Gastrocnemius medialis (tissue), 4 donors: Measurements from ENCODE around the gene SPEM1.

Experiments used
- POLR2A ChIP-seq, 2 donors: fragments of 450-650 bp; IDR thresholded peaks; one replicate each; pipeline ENCODE4 v1.6.1; 2017; ENCODE audit warnings: antibody characterized with exemption in 2 of 2, mild to moderate bottlenecking in 2 of 2, moderate library complexity in 2 of 2
- TF ChIP-seq, protein P1 (sequence below), 5 experiments: fragments of 450-650 bp in 3 of 5; fragments of 200-600 bp in 2 of 5; sonication (generic) in 2 of 5; IDR thresholded peaks in 4 of 5; conservative IDR thresholded peaks in 1 of 5; 1 replicate in 4 of 5; 2 replicates in 1 of 5; pipeline ENCODE4 v1.5.1; 2016 to 2019; ENCODE audit warnings: antibody characterized with exemption in 5 of 5, mild to moderate bottlenecking in 3 of 5, moderate library complexity in 3 of 5

DNA sequence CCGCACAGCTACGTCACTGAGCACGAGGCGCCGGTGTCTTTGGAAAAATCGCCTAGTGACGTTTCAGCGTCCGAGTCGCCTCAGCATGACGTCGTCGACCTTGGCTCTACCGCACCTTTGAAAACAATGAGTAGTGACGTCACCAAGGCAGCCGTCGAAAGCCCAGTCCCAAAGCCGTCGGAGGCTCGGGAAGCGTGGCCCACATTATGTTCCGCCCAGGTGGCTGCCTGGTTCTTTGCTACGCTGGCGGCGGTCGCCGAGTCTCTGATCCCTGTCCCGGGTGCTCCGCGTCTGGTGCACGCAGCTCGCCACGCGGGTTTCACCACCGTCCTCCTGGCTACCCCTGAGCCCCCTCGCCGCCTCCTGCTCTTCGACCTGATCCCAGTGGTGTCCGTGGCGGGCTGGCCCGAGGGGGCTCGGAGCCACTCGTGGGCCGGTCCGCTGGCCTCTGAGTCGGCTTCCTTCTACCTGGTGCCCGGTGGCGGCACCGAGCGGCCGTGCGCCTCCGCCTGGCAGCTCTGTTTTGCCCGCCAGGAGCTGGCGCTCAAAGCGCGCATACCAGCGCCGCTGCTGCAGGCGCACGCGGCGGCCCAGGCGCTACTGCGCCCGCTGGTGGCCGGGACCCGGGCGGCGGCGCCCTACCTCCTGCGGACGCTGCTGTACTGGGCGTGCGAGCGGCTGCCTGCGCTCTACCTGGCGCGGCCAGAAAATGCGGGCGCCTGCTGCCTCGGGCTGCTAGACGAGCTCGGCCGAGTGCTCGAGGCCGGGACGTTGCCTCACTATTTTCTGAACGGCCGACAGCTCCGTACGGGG, 16.6 kb downstream of the SPEM1 start:
- TF ChIP-seq, protein P1, sequence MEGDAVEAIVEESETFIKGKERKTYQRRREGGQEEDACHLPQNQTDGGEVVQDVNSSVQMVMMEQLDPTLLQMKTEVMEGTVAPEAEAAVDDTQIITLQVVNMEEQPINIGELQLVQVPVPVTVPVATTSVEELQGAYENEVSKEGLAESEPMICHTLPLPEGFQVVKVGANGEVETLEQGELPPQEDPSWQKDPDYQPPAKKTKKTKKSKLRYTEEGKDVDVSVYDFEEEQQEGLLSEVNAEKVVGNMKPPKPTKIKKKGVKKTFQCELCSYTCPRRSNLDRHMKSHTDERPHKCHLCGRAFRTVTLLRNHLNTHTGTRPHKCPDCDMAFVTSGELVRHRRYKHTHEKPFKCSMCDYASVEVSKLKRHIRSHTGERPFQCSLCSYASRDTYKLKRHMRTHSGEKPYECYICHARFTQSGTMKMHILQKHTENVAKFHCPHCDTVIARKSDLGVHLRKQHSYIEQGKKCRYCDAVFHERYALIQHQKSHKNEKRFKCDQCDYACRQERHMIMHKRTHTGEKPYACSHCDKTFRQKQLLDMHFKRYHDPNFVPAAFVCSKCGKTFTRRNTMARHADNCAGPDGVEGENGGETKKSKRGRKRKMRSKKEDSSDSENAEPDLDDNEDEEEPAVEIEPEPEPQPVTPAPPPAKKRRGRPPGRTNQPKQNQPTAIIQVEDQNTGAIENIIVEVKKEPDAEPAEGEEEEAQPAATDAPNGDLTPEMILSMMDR (IDR thresholded peaks at IDR 0.05 in 4 of 5, conservative IDR thresholded peaks at IDR 0.05 in 1 of 5), result peak; percentile 75 to 96 (median 87)
- peak; percentile 14 to 25 for TF ChIP-seq POLR2A (IDR thresholded peaks at IDR 0.05)
